ENCODE measurements around the gene ANKEF1. TPM values are rescaled to one million over a fixed set of nuclear protein-coding genes. Genes with fewer than 3 reads are reported as not detected.

The ANKEF1 gene
- total RNA-seq (2014; rRNA removed; shearing (Covaris generic); ENCODE audit: low replicate concordance) = 0.79 and 1.3 TPM in 2 replicates

DNA sequence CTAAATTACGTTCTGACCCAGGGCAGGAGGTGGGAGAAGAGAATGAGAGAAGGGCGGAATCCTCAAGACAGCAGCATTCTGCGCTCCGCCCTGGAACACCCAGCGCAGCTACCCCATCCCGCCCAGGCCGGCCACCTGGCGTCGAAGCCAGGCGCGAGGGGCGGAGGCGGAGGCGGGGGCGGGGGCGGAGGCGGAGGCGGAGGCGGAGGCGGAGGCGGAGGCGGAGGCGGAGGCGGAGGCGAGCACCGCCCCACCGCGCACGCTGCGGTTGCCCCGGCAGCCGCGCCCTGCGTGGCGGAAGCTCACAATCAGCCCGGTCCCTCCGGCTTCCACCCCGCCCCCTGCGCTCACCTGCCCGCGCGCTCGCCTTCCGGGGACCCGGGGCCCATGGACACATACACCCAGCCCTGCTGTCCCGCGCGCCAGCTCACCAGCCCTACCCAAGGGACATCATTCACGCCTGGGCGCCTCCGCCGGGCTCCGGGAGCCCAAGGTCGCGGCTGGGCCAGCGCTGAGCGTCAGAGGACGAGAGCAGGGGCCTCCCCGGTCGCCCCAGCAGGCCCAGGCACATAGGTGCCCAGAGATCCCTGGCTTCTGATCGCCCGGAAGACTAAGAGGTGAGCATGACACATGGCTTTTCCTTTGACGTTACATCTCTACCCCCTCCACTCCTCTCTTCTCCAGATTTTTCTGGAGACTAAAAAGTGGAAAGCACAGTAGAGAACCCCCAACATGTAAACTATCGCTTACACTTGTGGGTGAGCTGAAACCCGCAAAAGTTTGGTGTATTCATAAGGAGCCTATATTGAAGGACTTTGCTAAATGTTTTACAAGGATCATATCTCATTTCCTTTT lies at the start of gene ANKEF1:
Gene ANKEF1 (plus strand): TSS at position 271 of the 855 bp plus-strand sequence. CDS start 3,315 bp downstream, outside the sequence.
- H3K4me3 ChIP-seq = peak within 1 kb of the TSS; percentile 58
- H3K9me3 ChIP-seq = no peaks in the 10 kb centered on the region
- H3K36me3 ChIP-seq = no peaks in the 10 kb centered on the region
- DNase-seq = peak; percentile 62
- no peaks in the 10 kb centered on the region for H3K27me3 ChIP-seq

DNA sequence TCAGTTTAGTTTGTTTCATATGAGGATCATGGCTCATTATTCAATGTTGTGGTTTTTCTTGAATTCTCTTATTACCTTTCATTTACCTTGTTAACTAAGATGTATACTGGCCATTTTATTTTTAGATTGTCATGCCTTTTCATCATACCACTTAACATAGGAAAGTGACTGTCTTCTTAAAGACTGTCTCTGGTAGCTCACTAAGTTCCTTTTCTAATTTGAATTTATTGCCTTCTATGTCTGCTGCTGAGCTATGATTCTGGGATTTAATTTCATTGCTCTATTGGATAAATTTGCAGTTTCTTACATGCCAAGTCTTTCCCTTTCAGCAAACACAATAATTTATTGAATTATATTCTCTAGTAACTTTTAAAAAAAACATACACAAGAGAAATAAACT lies 49.5 kb upstream of the ANKEF1 start:
- H3K36me3 ChIP-seq = no peaks in the 10 kb centered on the region
- H3K9me3 ChIP-seq = no peaks in the 10 kb centered on the region
- DNase-seq = no peak
- H3K4me3 ChIP-seq = no peak overlapping the region
- H3K27me3 ChIP-seq = no peaks in the 10 kb centered on the region

DNA sequence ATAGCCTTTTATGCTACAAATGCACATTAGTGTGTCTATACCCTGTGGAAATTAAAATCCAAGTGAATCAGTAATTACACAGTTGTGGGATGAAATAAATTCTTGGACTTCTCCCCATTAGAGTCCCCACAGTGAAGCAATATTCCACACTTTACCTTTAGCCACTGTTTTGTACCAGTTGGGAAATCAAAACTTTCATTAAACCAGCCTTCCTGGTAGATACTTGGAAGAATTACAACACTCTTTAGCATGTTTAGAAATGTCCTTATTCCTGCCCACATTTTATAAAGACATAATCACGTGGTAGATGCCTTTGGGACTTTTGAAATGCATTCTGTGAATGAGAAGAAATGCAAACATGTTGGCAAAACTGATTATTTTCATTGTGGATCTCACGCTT lies 49.0 kb upstream of the ANKEF1 start:
- DNase-seq = no peak
- Histone ChIP-seq H3K27me3 (no peaks in the 10 kb centered on the region), H3K36me3 (no peaks in the 10 kb centered on the region), H3K4me3 (no peak overlapping the region), H3K9me3 (no peaks in the 10 kb centered on the region)

DNA sequence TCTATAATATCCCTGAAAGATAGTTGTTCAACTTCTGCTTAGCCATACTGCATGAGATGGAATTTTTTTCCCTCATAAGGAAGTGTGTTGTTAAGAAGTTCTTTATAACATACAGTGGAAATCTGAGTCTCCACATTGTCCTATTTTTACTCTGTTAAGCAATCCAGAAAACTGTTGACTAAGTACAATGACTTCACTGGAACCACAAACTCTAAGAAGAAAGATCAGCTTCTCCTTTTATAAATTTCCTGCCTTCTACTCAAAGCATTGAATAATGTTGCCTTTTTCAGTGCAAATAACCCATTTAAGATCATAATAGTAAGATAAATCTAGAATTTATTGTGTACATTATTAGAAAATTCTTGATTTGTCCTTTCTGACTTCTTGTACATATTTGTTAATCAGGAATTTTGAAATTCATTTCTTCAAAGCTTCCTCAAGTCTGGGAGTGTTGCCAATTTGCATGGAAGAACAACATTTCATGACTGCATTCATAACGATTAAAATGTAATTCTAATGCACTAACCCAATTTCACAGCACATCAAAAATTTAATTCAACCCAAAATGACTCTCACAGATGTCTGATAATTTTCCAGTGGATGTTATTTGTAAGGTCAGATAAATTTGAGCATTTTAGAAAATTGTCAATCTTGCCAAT lies 45.6 kb upstream of the ANKEF1 start:
- Histone ChIP-seq H3K27me3 (no peaks in the 10 kb centered on the region), H3K36me3 (no peaks in the 10 kb centered on the region), H3K9me3 (no peaks in the 10 kb centered on the region), H3K4me3 (no peak overlapping the region)
- no peak for DNase-seq

DNA sequence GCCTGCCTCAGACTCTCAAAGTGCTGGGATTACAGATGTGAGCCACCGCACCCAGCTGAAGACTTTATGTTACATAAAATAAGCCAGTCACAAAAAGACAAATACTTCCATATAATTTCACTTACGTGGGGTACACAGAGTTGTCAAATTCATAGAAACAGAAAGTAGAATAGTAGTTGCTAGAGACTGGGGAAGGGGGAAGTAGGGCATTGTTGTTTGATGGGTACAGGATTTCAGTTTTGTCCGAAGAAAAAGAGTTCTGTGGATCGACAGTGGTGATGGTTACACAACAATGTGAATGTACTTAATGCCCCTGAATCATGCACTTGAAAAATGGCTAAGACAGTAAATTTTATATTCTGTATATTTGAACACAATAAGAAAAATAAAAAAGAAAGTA lies 41.6 kb upstream of the ANKEF1 start:
- H3K36me3 ChIP-seq = no peaks in the 10 kb centered on the region
- DNase-seq = no peak
- no peaks in the 10 kb centered on the region for H3K27me3 ChIP-seq
- no peak overlapping the region for H3K4me3 ChIP-seq
- H3K9me3 ChIP-seq = no peaks in the 10 kb centered on the region

DNA sequence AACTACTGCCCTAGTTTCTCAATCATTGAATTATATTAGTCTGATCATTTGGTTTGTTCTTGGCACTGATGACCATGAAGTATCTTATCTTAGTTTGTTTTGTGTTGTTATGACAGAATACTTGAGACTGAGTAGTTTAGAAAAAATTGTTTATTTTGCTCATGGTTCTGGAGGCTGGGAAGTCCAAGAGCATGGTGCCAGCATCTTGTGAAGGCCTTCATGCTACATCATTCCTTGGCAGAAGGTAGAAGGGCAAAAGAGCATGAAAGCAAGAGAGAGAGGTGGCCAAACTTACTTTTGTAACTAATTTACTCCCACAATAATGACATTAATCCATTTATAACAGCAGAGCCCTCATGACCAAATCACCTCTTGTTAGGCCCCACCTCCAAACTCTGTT lies 40.1 kb upstream of the ANKEF1 start:
- Histone ChIP-seq H3K4me3 (no peak overlapping the region), H3K9me3 (no peaks in the 10 kb centered on the region), H3K36me3 (no peaks in the 10 kb centered on the region), H3K27me3 (no peaks in the 10 kb centered on the region)
- no peak for DNase-seq

DNA sequence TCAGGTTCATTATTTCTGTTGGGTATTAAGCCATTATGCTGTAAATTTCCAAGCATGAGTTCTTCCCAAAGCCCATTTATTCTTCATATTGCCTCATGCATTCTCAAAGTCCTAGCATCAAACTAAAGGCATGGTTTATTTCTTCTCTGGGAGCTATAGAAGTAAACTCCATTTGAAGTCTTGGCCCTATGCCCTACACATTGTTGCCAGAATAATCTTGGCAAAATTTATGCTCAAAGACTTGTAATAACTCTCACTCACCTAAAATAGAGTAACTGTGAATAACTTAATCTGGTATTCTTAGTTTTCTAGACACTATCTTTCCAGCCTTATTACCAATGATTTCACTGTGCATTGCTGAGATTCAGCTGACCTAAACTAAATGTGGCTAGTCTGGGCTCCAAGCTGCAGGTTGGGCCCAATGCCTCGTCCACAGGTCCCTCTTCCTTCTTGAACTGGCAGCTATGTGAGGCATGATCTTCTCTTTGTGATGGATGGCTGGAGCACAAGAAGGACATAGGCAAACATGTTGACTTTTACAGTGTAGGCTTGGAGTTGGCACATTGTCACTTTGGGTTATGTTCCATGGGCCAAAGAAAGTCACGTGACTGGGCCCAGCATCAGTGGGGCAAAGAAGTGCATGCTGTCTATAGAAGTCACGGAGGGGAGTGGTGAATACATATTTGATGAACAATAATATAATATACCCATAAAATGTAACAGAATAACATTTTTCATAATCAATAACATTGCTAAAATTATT lies 39.1 kb upstream of the ANKEF1 start:
- no peaks in the 10 kb centered on the region for H3K36me3 ChIP-seq
- no peak for DNase-seq

DNA sequence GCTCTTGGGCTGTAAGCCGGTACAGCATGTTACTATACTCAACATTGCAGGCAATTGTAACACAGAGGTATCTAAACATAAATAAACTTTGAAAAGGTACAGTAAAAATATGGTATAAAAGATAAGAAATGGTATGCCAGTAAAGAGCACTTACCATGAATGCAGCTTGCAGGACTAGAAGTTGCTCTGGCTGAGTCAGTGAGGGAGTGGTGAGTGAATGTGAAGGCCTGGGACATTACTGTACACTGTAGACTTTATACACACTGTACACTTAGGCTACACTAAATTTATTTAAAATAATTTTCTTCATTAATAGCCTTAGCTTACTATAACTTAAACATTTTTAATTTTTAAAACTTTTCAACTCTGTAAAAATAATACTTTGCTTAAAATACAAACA lies 37.8 kb upstream of the ANKEF1 start:
- H3K27me3 ChIP-seq = no peaks in the 10 kb centered on the region
- H3K4me3 ChIP-seq = no peak overlapping the region
- no peaks in the 10 kb centered on the region for H3K9me3 ChIP-seq
- H3K36me3 ChIP-seq = no peaks in the 10 kb centered on the region
- DNase-seq = no peak

More for the DNA sequence above, 39.1 kb upstream of the ANKEF1 start:
- no peak overlapping the region for H3K4me3 ChIP-seq
- no peaks in the 10 kb centered on the region for H3K9me3 ChIP-seq
- H3K27me3 ChIP-seq = no peaks in the 10 kb centered on the region

DNA sequence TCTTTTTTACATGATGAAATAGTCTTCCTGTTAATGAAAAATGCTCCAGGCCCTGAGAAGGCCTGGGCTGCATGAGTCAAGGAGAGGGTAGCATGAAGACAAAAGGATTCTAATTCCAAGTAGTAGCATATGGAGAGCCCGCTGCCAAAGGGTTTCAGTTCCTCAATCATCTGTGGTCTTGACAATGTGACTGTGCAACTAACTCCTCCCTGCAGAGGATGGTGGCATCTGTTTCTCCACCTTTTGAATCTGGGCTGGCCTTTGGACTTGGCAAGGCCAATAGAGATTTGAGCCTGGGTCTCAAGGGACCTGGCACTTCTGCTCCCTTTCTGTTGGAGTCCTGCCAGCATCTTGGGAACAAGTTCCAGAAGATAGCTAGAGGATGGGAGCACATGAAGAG lies 35.1 kb upstream of the ANKEF1 start:
- no peaks in the 10 kb centered on the region for H3K27me3 ChIP-seq
- DNase-seq = no peak
- no peak overlapping the region for H3K4me3 ChIP-seq
- no peaks in the 10 kb centered on the region for H3K9me3 ChIP-seq
- no peaks in the 10 kb centered on the region for H3K36me3 ChIP-seq

DNA sequence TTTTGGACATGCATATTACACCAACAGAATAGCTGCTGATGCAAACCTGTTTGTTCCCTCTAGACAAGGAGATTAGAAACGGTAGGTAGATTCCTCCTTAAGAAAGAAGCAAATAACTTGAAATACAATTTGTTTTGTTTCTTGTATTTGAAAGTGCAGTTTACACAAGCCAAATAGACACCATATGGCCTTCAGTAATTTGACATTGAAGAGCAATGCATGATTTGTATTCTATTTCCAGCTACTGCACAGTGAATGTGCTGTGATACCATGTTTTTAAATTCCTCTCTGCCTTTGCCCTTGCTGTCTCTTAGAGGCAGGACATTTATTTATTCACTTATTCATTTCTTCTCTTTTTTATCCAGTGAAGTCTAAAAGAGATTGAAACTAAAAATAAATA lies 31.9 kb upstream of the ANKEF1 start:
- Histone ChIP-seq H3K9me3 (no peaks in the 10 kb centered on the region), H3K4me3 (no peak overlapping the region), H3K36me3 (no peaks in the 10 kb centered on the region), H3K27me3 (no peaks in the 10 kb centered on the region)
- DNase-seq = no peak

DNA sequence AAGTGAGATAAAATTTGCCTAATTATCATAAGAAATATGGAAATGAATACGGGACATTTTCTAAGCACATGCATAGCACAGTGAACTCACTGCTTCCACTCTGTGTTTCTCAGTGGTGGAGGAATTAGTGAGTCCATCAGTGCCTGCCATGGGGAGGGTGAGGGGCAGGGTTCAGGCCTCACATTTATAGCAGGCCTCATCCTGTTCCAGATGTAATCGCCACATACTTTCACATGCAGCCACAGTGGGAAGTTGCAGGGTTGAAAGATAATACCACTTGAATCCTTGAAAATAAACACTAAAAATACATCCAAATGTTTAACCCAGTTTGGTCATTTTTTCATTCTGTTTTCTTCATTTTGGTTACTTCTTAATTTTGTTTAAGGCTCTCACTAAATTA lies 29.9 kb upstream of the ANKEF1 start:
- DNase-seq = no peak
- Histone ChIP-seq H3K9me3 (no peaks in the 10 kb centered on the region), H3K36me3 (no peaks in the 10 kb centered on the region), H3K27me3 (no peaks in the 10 kb centered on the region), H3K4me3 (no peak overlapping the region)

DNA sequence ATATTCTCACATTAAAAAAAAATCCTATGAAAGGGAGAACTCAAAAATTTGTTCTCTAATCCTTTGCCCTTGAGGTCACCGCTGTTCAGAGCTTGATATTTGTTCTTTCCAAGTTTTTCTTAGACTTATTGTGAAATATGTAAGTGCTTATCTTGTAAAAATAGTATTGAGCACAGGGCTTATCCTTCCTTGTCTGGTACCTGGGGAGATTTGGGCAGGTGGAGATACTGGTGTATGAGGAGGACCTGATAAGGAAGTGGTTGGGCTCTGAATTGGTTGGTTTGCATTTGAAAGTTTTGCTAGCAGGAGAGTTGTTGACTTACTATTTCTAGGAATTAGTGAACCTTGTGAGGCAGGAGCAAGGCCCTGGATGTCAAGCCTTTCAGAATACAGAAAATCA lies 28.9 kb upstream of the ANKEF1 start:
- Histone ChIP-seq H3K36me3 (no peaks in the 10 kb centered on the region), H3K4me3 (no peak overlapping the region), H3K27me3 (no peaks in the 10 kb centered on the region), H3K9me3 (no peaks in the 10 kb centered on the region)
- no peak for DNase-seq

DNA sequence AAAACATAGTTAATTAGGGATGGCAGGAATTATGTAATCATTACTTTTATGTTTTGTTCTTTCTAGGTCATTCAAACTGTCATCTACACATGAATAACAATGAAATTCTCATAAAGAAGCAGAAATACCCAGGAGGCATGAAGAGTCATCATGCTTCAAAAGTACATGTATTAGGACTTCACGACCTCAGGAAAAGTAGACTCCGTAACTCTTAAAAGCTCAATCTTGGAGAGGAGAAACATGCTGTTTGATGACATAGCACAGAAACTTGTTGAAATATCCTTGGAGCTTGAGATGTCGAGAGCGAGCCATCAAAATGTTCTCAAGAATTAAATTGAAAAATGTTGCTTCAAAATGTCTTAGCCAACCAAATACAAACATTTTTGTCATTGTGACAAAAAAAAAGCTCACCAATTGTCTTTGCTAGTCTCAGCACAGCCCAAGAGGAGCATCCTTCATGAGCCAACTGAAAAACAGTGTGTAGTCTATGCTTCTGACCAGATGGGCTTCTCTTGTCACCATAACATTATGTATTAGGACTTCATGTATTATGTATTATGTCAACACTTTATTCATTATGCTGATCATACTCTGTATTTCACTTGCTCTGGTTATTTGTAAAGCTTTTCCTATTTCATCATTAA lies 28.2 kb upstream of the ANKEF1 start:
- no peaks in the 10 kb centered on the region for H3K9me3 ChIP-seq
- no peaks in the 10 kb centered on the region for H3K36me3 ChIP-seq
- DNase-seq = no peak
- H3K27me3 ChIP-seq = no peaks in the 10 kb centered on the region
- H3K4me3 ChIP-seq = no peak overlapping the region

DNA sequence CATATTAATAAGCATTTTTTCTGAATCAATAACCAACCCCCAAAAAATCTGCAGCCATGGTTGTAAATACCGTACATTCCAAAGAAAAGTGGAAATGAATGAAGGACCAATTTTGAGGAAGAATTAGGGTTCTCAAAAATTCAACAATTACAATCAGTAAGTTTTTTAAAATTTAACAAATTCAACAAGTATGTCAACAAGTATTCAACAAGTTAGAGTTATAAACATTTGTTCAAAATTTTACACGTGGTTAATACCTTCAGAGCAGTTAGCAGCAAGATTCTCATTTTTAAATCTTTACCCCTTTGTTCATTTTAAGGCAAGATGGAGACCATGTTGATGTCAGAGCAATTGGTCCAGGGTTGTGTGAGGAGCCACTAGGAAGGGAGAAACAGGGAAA lies 27.6 kb upstream of the ANKEF1 start:
- Histone ChIP-seq H3K36me3 (no peaks in the 10 kb centered on the region), H3K27me3 (no peaks in the 10 kb centered on the region), H3K4me3 (no peak overlapping the region), H3K9me3 (no peaks in the 10 kb centered on the region)
- no peak for DNase-seq

DNA sequence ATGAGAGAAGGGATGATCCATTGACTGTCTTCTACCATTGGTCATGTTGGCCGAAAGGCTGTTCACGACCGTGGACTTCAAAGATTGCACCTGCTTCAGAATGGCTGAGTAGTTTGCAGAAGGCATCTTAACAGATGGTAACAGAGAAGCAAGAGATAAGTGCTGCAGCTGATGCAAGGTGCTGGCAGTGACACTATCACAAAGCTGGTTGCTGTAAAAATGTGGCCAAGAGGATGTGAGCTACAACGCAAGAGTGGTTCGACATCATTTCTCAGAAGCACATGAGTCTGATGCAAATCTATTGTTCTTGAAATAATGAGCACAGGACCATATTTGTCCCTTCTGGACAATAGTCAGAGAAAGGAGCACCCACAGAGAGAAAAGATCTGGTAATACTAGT lies 27.0 kb upstream of the ANKEF1 start:
- H3K9me3 ChIP-seq = no peaks in the 10 kb centered on the region
- DNase-seq = no peak

DNA sequence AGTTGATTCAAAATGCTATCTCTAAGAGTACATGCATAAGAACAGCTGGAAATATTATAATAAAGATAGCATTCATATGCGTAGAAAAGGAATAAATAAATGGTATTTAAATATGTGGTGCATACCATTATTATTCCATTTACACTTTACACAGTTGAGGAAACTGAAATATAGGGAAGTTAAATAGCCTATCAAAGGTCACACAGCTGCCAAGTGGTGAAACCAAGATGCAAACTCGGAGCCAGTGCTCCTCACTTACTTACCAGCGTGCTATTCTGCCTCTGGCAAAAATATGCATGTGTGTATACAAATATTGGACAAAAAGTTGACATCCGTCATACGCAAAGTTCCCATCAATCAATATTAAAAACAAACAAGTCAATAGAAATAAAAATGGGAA lies 22.3 kb upstream of the ANKEF1 start:
- Histone ChIP-seq H3K9me3 (no peaks in the 10 kb centered on the region), H3K27me3 (no peaks in the 10 kb centered on the region), H3K36me3 (no peaks in the 10 kb centered on the region), H3K4me3 (no peak overlapping the region)
- DNase-seq = no peak

More for the DNA sequence above, 27.0 kb upstream of the ANKEF1 start:
- no peaks in the 10 kb centered on the region for H3K36me3 ChIP-seq
- no peak overlapping the region for H3K4me3 ChIP-seq
- no peaks in the 10 kb centered on the region for H3K27me3 ChIP-seq

DNA sequence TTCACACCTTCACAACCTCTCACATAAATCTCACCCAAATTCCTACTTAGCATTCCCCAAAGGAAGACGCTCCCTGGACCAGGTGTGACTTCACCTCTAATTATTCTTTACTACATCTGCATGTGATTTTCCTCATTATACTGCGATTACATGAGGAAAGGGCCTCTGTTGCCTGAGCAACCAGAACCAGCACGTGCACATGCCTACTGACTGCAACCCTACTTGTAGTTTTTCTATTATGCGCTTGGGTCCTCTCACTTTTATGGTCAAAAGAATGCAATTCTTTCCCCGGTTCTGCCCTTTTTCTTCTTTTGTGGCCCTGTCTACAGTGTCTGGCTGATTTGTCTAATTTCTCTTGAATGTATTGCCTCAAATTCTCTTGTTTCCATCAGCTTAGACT lies 20.4 kb upstream of the ANKEF1 start:
- DNase-seq = no peak
- H3K9me3 ChIP-seq = no peaks in the 10 kb centered on the region
- H3K36me3 ChIP-seq = no peaks in the 10 kb centered on the region
- H3K4me3 ChIP-seq = no peak overlapping the region
- H3K27me3 ChIP-seq = no peaks in the 10 kb centered on the region

All from MG63 (cell line).